HepG2 (cell line): ENCODE measurements around the gene CHRNB4. TPM values are rescaled to one million over a fixed set of nuclear protein-coding genes. Genes with fewer than 3 reads are reported as not detected.

Experiments
- ATAC-seq: fragments of 200-7000 bp; cut with Tn5 transposase; 3 replicates; pipeline ENCODE4 v1.9.1; 2020; ENCODE audit warnings: mild to moderate bottlenecking, moderate library complexity
- BruUV-seq: library from RNA; stranded (reverse); fragments of 400-500 nt; replicated peaks from 2 replicates; lab custom pipeline; 2021; lab: Mats Ljungman, UMichigan
- CTCF ChIA-PET: fragments of 300-600 bp; formaldehyde crosslinking; extraction: SDS; loops from one replicate; lab custom pipeline; 2021; ENCODE audit warnings: low total read pairs, inconsistent platforms, low intra/inter-chr PET ratio; lab: Yijun Ruan, JAX
- POLR2A ChIA-PET: fragments of 350-600 bp; sonication (Branson Sonifier 250); formaldehyde crosslinking; loops from one replicate; lab custom pipeline; 2020; ENCODE audit warnings: antibody characterized with exemption, inconsistent platforms; lab: Yijun Ruan, JAX
- DNase-seq: peaks from one replicate; pipeline ENCODE4 v3.0.0-alpha.2; 2015; ENCODE audit warnings: low spot score
- FAIRE-seq: peaks from 3 replicates; lab custom pipeline; 2011; peaks lifted over from hg19 to GRCh38; lab: Jason Lieb, UNC
- H2AFZ ChIP-seq: one replicate; pipeline ENCODE4 v1.6.1; 2011; ENCODE audit warnings: low read length, inconsistent platforms
- H3K27ac ChIP-seq: fragments of 300-600 bp; 3 replicates; pipeline ENCODE4 v1.8.0; 2011; ENCODE audit warnings: mixed run types, mild to moderate bottlenecking, mixed read lengths, low read length, inconsistent platforms; ENCODE audit not compliant: insufficient read depth; ENCODE audit errors: extremely low read length
- H3K27me3 ChIP-seq, 2 experiments: fragments of 200-600 bp in 1 of 2; 2 replicates in 1 of 2; 3 replicates in 1 of 2; pipeline versions ENCODE4 v1.6.0 to v1.8.0; 2011; ENCODE audit warnings: low read length in 2 of 2, mild to moderate bottlenecking in 2 of 2, moderate library complexity in 2 of 2, inconsistent platforms in 1 of 2; ENCODE audit not compliant: insufficient read depth in 2 of 2, control insufficient read depth in 1 of 2
- H3K36me3 ChIP-seq, 2 experiments: fragments of 200-600 bp in 1 of 2; replicated peaks in 1 of 2; 2 replicates in 1 of 2; 3 replicates in 1 of 2; pipeline versions ENCODE4 v1.5.1 to v1.8.0; 2011; ENCODE audit warnings: low read length in 2 of 2, inconsistent platforms in 1 of 2; ENCODE audit not compliant: insufficient read depth in 2 of 2, control insufficient read depth in 1 of 2
- H3K4me1 ChIP-seq: 2 replicates; pipeline ENCODE4 v1.5.1; 2012; ENCODE audit warnings: low read length, inconsistent platforms; ENCODE audit not compliant: insufficient read depth
- H3K4me2 ChIP-seq: 2 replicates; pipeline ENCODE4 v1.6.0; 2011; ENCODE audit warnings: low read depth, low read length, inconsistent platforms
- H3K4me3 ChIP-seq, 3 experiments: fragments of 200-600 bp in 1 of 3; sonication (generic), shearing (Covaris generic) in 1 of 3; replicated peaks in 1 of 3; 2 replicates each; pipeline ENCODE4 v1.5.1; 2011 to 2016; ENCODE audit warnings: low read length in 3 of 3, inconsistent platforms in 2 of 3, low read depth in 2 of 3, mild to moderate bottlenecking in 2 of 3, control low read depth in 1 of 3, mixed read lengths in 1 of 3; ENCODE audit not compliant: insufficient read depth in 1 of 3
- H3K79me2 ChIP-seq: one replicate; pipeline ENCODE4 v1.6.1; 2011; ENCODE audit warnings: low read length, inconsistent platforms; ENCODE audit not compliant: insufficient read depth
- H3K9ac ChIP-seq: 2 replicates; pipeline ENCODE4 v1.6.0; 2011; ENCODE audit warnings: mild to moderate bottlenecking, low read depth, low read length, inconsistent platforms; ENCODE audit not compliant: insufficient read depth
- H3K9me3 ChIP-seq: 2 replicates; pipeline ENCODE4 v1.5.1; 2012; ENCODE audit warnings: mild to moderate bottlenecking, low read length
- H4K20me1 ChIP-seq: 2 replicates; pipeline ENCODE4 v1.6.0; 2011; ENCODE audit warnings: inconsistent platforms, mild to moderate bottlenecking, low read length, moderate library complexity; ENCODE audit not compliant: insufficient read depth
- EED ChIP-seq: sonication (generic); formaldehyde crosslinking; IDR thresholded peaks from 2 replicates; pipeline ENCODE4 v1.5.0; 2020; ENCODE audit warnings: mild to moderate bottlenecking, missing genetic modification reagents
- ETV5 ChIP-seq: IDR thresholded peaks from 2 replicates; pipeline ENCODE4 v1.6.1; 2018; ENCODE audit warnings: missing biosample characterization, missing genetic modification reagents, inconsistent platforms, borderline replicate concordance
- EZH2 ChIP-seq: conservative IDR thresholded peaks from 2 replicates; pipeline ENCODE4 v1.6.1; 2012; ENCODE audit warnings: mild to moderate bottlenecking, low read depth, low read length, moderate library complexity
- HOXA7 ChIP-seq: sonication (generic); formaldehyde crosslinking; IDR thresholded peaks from 2 replicates; pipeline ENCODE4 v1.8.1; 2022; ENCODE audit warnings: mild to moderate bottlenecking, missing genetic modification reagents, moderate library complexity
- MED8 ChIP-seq: sonication (generic); formaldehyde crosslinking; IDR thresholded peaks from 2 replicates; pipeline ENCODE4 v1.8.1; 2023; ENCODE audit warnings: mild to moderate bottlenecking, missing genetic modification reagents; ENCODE audit not compliant: insufficient replicate concordance
- POLR2AphosphoS2 ChIP-seq: IDR thresholded peaks from 2 replicates; pipeline ENCODE4 v1.6.1; 2011; ENCODE audit warnings: low read depth, low read length, improper control_type of control experiment
- ZFY ChIP-seq: sonication (generic); formaldehyde crosslinking; IDR thresholded peaks from 2 replicates; pipeline ENCODE4 v1.4.0; 2020; ENCODE audit warnings: missing genetic modification reagents
- ZNF354B ChIP-seq: sonication (generic); formaldehyde crosslinking; IDR thresholded peaks from 2 replicates; pipeline ENCODE4 v1.8.0; 2022; ENCODE audit warnings: mild to moderate bottlenecking, missing genetic modification reagents
- ZNF557 ChIP-seq: sonication (generic); formaldehyde crosslinking; IDR thresholded peaks from 2 replicates; pipeline ENCODE4 v1.4.0; 2020; ENCODE audit warnings: missing genetic modification reagents
- ZNF780A ChIP-seq: sonication (generic); formaldehyde crosslinking; IDR thresholded peaks from 2 replicates; pipeline ENCODE4 v1.8.0; 2022; ENCODE audit warnings: mild to moderate bottlenecking, missing genetic modification reagents, moderate library complexity
- ZSCAN22 ChIP-seq: sonication (generic); formaldehyde crosslinking; IDR thresholded peaks from 2 replicates; pipeline ENCODE4 v1.4.0; 2020; ENCODE audit warnings: mild to moderate bottlenecking, missing genetic modification reagents
- WGBS: methylation state at CpG from one replicate; pipeline ENCODE4 v1.1.6; 2017; ENCODE audit warnings: low lambda C conversion rate; 5-methylcytosine and 5-hydroxymethylcytosine counted together
- in situ Hi-C: cut with HindIII; loops from 2 replicates; pipeline ENCODE4 v1.10.0; 2017; ENCODE audit warnings: low pct_unique_long_range_greater_than_20kb; ENCODE audit not compliant: extremely low pct_ligation_motif_present
- intact Hi-C: fragments of 100-400 bp; cut with micrococcal nuclease; formaldehyde crosslinking; loops from one replicate; pipeline ENCODE4 v1.10.0; 2022; ENCODE audit not compliant: unreplicated experiment
- polyA plus RNA-seq, 8 experiments: library from polyadenylated mRNA; depleted of rRNA in 3 of 8; stranded (reverse) in 7 of 8; unstranded in 1 of 8; fragments of >200 nt; fragmentation: Illumina TruSeq in 4 of 8; extraction: Trizol in 4 of 8; gene quantifications; 2 replicates each; pipeline versions ENCODE4 v1.2.1 to v1.2.3, GENCODE V29; 2011 to 2016; ENCODE audit warnings: low read depth in 4 of 8, missing spikeins in 1 of 8, mixed read lengths in 1 of 8; ENCODE audit not compliant: insufficient read depth in 1 of 8
- total RNA-seq, 5 experiments: library from RNA; depleted of rRNA; stranded (reverse); fragments of >200 nt; fragmentation: Illumina TruSeq; extraction: Trizol; gene quantifications; 2 replicates each; pipeline ENCODE4 v1.2.3, GENCODE V29; 2016; ENCODE audit warnings: low read depth in 1 of 5
- TF ChIP-seq, protein P1 (sequence below): sonication (generic); formaldehyde crosslinking; IDR thresholded peaks from 2 replicates; pipeline ENCODE4 v1.8.0; 2022; ENCODE audit warnings: mild to moderate bottlenecking, missing genetic modification reagents; ENCODE audit not compliant: insufficient replicate concordance
- TF ChIP-seq, protein P2 (sequence below): sonication (generic); formaldehyde crosslinking; IDR thresholded peaks from 2 replicates; pipeline ENCODE4 v1.4.0; 2020; ENCODE audit warnings: missing genetic modification reagents
- TF ChIP-seq, protein P3 (sequence below): sonication (generic); formaldehyde crosslinking; IDR thresholded peaks from 2 replicates; pipeline ENCODE4 v1.8.1; 2022; ENCODE audit warnings: low read depth, mild to moderate bottlenecking, missing genetic modification reagents

Gene CHRNB4
- total and polyA plus RNA-seq, 2 of the 13 experiments (the other 11 are each of a cell fraction or from before 2014, with no cell fraction given) = not detected

DNA sequence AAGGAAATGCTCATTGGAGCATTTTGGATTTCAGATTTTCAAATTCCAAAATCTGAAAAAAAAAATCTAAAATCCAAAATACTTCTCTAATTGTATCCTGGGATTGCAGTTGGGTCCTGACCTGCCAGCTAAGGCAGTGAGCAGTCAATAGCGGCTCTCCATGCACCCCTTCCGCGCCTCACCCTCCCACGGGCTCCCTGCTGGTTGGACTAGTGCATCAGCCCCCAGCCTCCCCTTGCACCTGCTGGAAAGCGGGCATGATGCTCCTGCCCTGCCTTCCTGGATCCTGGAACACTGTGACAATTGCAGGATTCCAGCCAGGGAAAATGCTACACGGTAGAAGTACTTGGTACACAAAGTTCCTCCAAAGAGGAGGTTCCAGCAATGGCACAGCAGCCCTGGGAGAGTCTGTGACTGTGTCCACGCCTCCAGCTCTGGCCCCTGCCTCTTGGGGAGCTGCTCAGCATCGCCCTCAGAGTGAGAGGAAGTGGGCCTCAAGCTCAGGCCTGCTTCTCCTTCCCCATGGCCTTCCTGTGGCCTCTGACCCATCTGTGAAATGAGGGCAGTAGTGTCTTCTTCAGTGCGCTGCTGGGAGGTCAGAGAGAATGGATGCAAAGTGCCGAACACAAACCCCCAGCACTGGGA lies 39.5 kb upstream of the CHRNB4 start:
- no TSS peak for BruUV-seq
- in situ Hi-C loops (no loop called here), intact Hi-C loops (no loop called here)
- TF ChIP-seq EZH2 (no peak), ZNF780A (CRISPR knock-in tag) (no peak), HOXA7 (CRISPR knock-in tag) (no peak), ZNF354B (CRISPR knock-in tag) (no peak)
- POLR2A ChIA-PET = no interaction called here
- no peak for ATAC-seq
- Histone ChIP-seq H2AFZ (no peak overlapping the region), H3K9me3 (no peaks in the 10 kb centered on the region), H3K4me2 (no peak overlapping the region), H3K36me3 (no peaks in the 10 kb centered on the region), H4K20me1 (no peaks in the 10 kb centered on the region), H3K4me3 (no peak overlapping the region), H3K4me1 (no peaks in the 10 kb centered on the region), H3K27me3 (no peaks in the 10 kb centered on the region; a peak in 2 of 5 replicates), H3K9ac (no peak overlapping the region), H3K27ac (no peak overlapping the region), H3K79me2 (no peaks in the 10 kb centered on the region)
- 25% methylated on average over 7 of the region's 10 CpGs for WGBS
- no peak for DNase-seq
- CTCF ChIA-PET = no interaction called here
- FAIRE-seq = no peak

DNA sequence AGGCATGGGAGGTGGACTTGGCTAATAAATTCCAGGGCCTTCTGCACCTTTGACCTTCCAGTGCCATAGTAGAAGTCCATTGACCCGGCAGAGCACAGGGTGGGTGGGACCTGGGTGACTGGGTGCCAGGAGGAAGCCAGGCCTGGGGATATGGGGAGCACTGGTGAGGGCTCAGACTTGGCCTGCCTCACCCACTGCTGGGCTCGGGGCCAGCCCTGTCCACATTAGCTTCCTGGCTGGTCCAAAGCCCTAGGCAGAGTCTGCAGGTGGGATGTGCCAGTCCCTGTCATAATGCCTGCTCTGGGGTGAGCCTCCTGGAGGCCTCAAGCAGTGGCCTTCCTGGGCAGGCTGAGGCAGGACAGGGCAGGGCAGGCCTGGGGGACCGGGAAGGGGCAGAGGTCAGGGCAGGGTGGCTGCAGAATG lies 38.1 kb upstream of the CHRNB4 start:
- Histone ChIP-seq H3K27ac (no peak overlapping the region), H3K27me3 (no peaks in the 10 kb centered on the region; a peak in 2 of 5 replicates), H3K4me2 (no peak overlapping the region), H3K4me1 (no peaks in the 10 kb centered on the region), H3K9me3 (no peaks in the 10 kb centered on the region), H3K9ac (no peak overlapping the region), H3K79me2 (no peaks in the 10 kb centered on the region), H3K4me3 (no peak overlapping the region), H3K36me3 (no peaks in the 10 kb centered on the region), H2AFZ (no peak overlapping the region), H4K20me1 (no peaks in the 10 kb centered on the region)
- ATAC-seq = no peak
- no peak for FAIRE-seq
- BruUV-seq = no TSS peak
- no peak for DNase-seq
- intact Hi-C loops (no loop called here), in situ Hi-C loops (no loop called here)
- ChIA-PET POLR2A (no interaction called here), CTCF (no interaction called here)
- 0% methylated on average over 1 of the region's 3 CpGs for WGBS
- TF ChIP-seq ZSCAN22 (CRISPR knock-in tag) (no peak), ETV5 (CRISPR knock-in tag) (no peak), MED8 (CRISPR knock-in tag) (no peak), POLR2AphosphoS2 (no peak), EED (CRISPR knock-in tag) (no peak), ZFY (CRISPR knock-in tag) (no peak), ZNF557 (CRISPR knock-in tag) (no peak)
- TF ChIP-seq, protein P1, sequence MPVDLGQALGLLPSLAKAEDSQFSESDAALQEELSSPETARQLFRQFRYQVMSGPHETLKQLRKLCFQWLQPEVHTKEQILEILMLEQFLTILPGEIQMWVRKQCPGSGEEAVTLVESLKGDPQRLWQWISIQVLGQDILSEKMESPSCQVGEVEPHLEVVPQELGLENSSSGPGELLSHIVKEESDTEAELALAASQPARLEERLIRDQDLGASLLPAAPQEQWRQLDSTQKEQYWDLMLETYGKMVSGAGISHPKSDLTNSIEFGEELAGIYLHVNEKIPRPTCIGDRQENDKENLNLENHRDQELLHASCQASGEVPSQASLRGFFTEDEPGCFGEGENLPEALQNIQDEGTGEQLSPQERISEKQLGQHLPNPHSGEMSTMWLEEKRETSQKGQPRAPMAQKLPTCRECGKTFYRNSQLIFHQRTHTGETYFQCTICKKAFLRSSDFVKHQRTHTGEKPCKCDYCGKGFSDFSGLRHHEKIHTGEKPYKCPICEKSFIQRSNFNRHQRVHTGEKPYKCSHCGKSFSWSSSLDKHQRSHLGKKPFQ = no peak
- TF ChIP-seq, protein P2, sequence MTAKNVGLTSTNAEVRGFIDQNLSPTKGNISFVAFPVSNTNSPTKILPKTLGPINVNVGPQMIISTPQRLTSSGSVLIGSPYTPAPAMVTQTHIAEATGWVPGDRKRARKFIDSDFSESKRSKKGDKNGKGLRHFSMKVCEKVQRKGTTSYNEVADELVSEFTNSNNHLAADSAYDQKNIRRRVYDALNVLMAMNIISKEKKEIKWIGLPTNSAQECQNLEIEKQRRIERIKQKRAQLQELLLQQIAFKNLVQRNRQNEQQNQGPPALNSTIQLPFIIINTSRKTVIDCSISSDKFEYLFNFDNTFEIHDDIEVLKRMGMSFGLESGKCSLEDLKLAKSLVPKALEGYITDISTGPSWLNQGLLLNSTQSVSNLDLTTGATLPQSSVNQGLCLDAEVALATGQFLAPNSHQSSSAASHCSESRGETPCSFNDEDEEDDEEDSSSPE (CRISPR knock-in tag) = no peak
- TF ChIP-seq, protein P3, sequence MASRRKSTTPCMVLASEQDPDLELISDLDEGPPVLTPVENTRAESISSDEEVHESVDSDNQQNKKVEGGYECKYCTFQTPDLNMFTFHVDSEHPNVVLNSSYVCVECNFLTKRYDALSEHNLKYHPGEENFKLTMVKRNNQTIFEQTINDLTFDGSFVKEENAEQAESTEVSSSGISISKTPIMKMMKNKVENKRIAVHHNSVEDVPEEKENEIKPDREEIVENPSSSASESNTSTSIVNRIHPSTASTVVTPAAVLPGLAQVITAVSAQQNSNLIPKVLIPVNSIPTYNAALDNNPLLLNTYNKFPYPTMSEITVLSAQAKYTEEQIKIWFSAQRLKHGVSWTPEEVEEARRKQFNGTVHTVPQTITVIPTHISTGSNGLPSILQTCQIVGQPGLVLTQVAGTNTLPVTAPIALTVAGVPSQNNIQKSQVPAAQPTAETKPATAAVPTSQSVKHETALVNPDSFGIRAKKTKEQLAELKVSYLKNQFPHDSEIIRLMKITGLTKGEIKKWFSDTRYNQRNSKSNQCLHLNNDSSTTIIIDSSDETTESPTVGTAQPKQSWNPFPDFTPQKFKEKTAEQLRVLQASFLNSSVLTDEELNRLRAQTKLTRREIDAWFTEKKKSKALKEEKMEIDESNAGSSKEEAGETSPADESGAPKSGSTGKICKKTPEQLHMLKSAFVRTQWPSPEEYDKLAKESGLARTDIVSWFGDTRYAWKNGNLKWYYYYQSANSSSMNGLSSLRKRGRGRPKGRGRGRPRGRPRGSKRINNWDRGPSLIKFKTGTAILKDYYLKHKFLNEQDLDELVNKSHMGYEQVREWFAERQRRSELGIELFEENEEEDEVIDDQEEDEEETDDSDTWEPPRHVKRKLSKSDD = no peak
